Measurements from ENCODE around the gene INPP5D.

Gene INPP5D

DNA sequence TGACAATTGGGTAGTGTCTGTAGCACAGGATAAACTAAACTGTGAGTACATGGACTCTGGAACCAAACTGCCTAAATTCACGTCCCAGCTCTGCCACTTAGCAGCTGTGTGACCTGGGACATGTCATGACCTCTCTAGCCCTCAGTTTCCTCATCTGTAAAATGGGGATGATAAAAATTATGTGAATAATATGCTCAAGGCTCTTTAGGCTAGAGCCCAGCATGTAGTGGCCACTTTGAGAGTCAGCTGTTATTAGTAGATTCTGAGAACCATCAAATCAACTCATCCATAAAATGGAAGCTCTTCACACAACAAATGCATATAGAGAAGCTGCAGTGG lies 87.7 kb downstream of the INPP5D start:
- H3F3A ChIP-seq (ENCODE audit: control insufficient read depth, insufficient read depth): no peaks in the 10 kb centered on the region
- no peaks in the 10 kb centered on the region for H4K20me1 ChIP-seq (ENCODE audit: control insufficient read depth, insufficient read depth, low read depth, low read length)
- H3K79me2 ChIP-seq (ENCODE audit: control insufficient read depth, low read length): no peaks in the 10 kb centered on the region
- peaks cover 79% of the 10 kb centered on the region for H3K36me3 ChIP-seq (ENCODE audit: control insufficient read depth, low read length)
- TF ChIP-seq, protein P1, sequence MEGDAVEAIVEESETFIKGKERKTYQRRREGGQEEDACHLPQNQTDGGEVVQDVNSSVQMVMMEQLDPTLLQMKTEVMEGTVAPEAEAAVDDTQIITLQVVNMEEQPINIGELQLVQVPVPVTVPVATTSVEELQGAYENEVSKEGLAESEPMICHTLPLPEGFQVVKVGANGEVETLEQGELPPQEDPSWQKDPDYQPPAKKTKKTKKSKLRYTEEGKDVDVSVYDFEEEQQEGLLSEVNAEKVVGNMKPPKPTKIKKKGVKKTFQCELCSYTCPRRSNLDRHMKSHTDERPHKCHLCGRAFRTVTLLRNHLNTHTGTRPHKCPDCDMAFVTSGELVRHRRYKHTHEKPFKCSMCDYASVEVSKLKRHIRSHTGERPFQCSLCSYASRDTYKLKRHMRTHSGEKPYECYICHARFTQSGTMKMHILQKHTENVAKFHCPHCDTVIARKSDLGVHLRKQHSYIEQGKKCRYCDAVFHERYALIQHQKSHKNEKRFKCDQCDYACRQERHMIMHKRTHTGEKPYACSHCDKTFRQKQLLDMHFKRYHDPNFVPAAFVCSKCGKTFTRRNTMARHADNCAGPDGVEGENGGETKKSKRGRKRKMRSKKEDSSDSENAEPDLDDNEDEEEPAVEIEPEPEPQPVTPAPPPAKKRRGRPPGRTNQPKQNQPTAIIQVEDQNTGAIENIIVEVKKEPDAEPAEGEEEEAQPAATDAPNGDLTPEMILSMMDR (IDR thresholded peaks at IDR 0.05; ENCODE audit: low read depth, low read length, poor library complexity, severe bottlenecking): no peak
- TF ChIP-seq EZH2phosphoT487 (IDR thresholded peaks at IDR 0.05; ENCODE audit: borderline replicate concordance, low read length): no peak
- H3K9me3 ChIP-seq (ENCODE audit: control insufficient read depth, insufficient read depth, low read length): no peaks in the 10 kb centered on the region
- H3K27me3 ChIP-seq (ENCODE audit: control insufficient read depth, low read length): no peaks in the 10 kb centered on the region
- H3K27ac ChIP-seq (ENCODE audit: low read depth, low read length): no peak overlapping the region
- H3K4me3 ChIP-seq (ENCODE audit: low read length): no peak overlapping the region
- H3K4me2 ChIP-seq (ENCODE audit: low read length): no peak overlapping the region
- H3K9me2 ChIP-seq (replicated peaks; ENCODE audit: control insufficient read depth, low read length): no peaks in the 10 kb centered on the region
- H3K4me1 ChIP-seq (ENCODE audit: control insufficient read depth, low read length): no peaks in the 10 kb centered on the region

DNA sequence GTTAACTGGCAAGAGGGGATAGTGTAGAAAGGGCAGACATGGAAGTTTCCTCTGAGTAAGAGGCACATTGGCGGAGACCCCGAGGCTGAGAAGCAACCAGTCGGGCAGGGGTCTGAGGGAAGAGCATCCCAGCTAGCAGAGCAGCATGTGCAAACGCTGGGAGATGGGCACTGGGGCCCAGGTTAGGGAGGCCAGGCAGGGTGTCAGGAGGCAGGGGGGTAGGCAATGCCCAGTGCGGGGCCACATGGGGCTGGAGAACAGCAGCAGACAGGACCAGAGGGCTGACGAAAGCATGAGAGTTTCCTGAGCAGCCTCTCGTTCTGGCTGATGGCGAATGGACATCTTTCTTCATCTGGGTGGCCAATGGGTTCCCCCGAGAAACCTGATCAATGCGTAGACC lies 88.2 kb downstream of the INPP5D start:
- Histone ChIP-seq H3K4me2 (ENCODE audit: low read length) (no peak overlapping the region), H3K4me1 (ENCODE audit: control insufficient read depth, low read length) (no peaks in the 10 kb centered on the region), H4K20me1 (ENCODE audit: control insufficient read depth, insufficient read depth, low read depth, low read length) (no peaks in the 10 kb centered on the region), H3K27ac (ENCODE audit: low read depth, low read length) (no peak overlapping the region), H3K9me3 (ENCODE audit: control insufficient read depth, insufficient read depth, low read length) (no peaks in the 10 kb centered on the region), H3K36me3 (ENCODE audit: control insufficient read depth, low read length) (peaks cover 83% of the 10 kb centered on the region), H3F3A (ENCODE audit: control insufficient read depth, insufficient read depth) (no peaks in the 10 kb centered on the region), H3K27me3 (ENCODE audit: control insufficient read depth, low read length) (no peaks in the 10 kb centered on the region), H3K9me2 (replicated peaks; ENCODE audit: control insufficient read depth, low read length) (no peaks in the 10 kb centered on the region), H3K79me2 (ENCODE audit: control insufficient read depth, low read length) (no peaks in the 10 kb centered on the region), H3K4me3 (ENCODE audit: low read length) (no peak overlapping the region)
- TF ChIP-seq, protein P1 (IDR thresholded peaks at IDR 0.05; ENCODE audit: low read depth, low read length, poor library complexity, severe bottlenecking): no peak
- no peak for TF ChIP-seq EZH2phosphoT487 (IDR thresholded peaks at IDR 0.05; ENCODE audit: borderline replicate concordance, low read length)

DNA sequence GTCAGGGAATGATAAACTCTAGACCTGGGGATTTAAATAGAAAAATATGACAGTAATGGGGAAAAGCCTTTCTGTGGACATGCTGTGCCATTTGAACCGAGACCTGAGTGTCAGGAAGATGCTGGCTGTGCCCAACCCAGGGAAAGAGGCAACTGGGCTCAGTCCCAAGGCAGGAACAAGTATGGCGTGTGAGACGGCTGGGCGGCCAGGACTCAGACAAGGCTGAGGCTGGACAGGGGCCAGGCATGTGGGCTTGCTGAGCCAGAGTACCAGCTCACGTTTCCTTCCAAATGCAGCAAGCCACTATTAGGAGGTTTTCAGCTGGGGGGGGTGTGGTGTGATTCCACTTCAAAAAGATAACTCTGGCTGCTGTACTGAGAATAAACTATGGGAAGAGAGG lies 92.4 kb downstream of the INPP5D start:
- H4K20me1 ChIP-seq (ENCODE audit: control insufficient read depth, insufficient read depth, low read depth, low read length): no peaks in the 10 kb centered on the region
- H3K9me2 ChIP-seq (replicated peaks; ENCODE audit: control insufficient read depth, low read length): no peaks in the 10 kb centered on the region
- H3K36me3 ChIP-seq (ENCODE audit: control insufficient read depth, low read length): peaks cover 45% of the 10 kb centered on the region
- TF ChIP-seq, protein P1 (IDR thresholded peaks at IDR 0.05; ENCODE audit: low read depth, low read length, poor library complexity, severe bottlenecking): no peak
- no peak for TF ChIP-seq EZH2phosphoT487 (IDR thresholded peaks at IDR 0.05; ENCODE audit: borderline replicate concordance, low read length)
- no peaks in the 10 kb centered on the region for H3K79me2 ChIP-seq (ENCODE audit: control insufficient read depth, low read length)
- H3K9me3 ChIP-seq (ENCODE audit: control insufficient read depth, insufficient read depth, low read length): no peaks in the 10 kb centered on the region
- H3K4me1 ChIP-seq (ENCODE audit: control insufficient read depth, low read length): no peaks in the 10 kb centered on the region
- H3K27me3 ChIP-seq (ENCODE audit: control insufficient read depth, low read length): no peaks in the 10 kb centered on the region
- no peak overlapping the region for H3K27ac ChIP-seq (ENCODE audit: low read depth, low read length)
- H3F3A ChIP-seq (ENCODE audit: control insufficient read depth, insufficient read depth): no peaks in the 10 kb centered on the region
- H3K4me3 ChIP-seq (ENCODE audit: low read length): no peak overlapping the region
- no peak overlapping the region for H3K4me2 ChIP-seq (ENCODE audit: low read length)

Data from DOHH2 (cell line).